GM18499 (cell line): Measurements from ENCODE around the gene SPATA9.

Source experiments
- ATAC-seq: cut with Tn5 transposase; IDR thresholded peaks from one replicate; pipeline ENCODE4 v1.9.1; 2021; ENCODE audit warnings: moderate number of reproducible peaks; ENCODE audit not compliant: insufficient read depth, unreplicated experiment

SPATA9 gene

GRCh38 chr5:95689680-95690079 lies 6.9 kb upstream of the SPATA9 start:
- ATAC-seq: no peak

- ATAC-seq: no peak
Observed at GRCh38 chr5:95686651-95687050, 3.9 kb upstream of the SPATA9 start.

- ATAC-seq: no peak
Observed at GRCh38 chr5:95684361-95684760, 1.6 kb upstream of the SPATA9 start.

GRCh38 chr5:95673081-95673480 lies 9.7 kb downstream of the SPATA9 start:
- no peak for ATAC-seq

- ATAC-seq: no peak
Observed at GRCh38 chr5:95672641-95673040, 10.2 kb downstream of the SPATA9 start.

GRCh38 chr5:95671826-95672225 lies 11.0 kb downstream of the SPATA9 start:
- ATAC-seq: no peak

- ATAC-seq: no peak
Observed at GRCh38 chr5:95670568-95670967, 12.2 kb downstream of the SPATA9 start.

- no peak for ATAC-seq
Observed at GRCh38 chr5:95669985-95670384, 12.8 kb downstream of the SPATA9 start.

- no peak for ATAC-seq
Observed at GRCh38 chr5:95669540-95669939, 13.3 kb downstream of the SPATA9 start.

GRCh38 chr5:95668728-95669127 lies 14.1 kb downstream of the SPATA9 start:
- ATAC-seq: no peak

GRCh38 chr5:95668216-95668615 lies 14.6 kb downstream of the SPATA9 start:
- no peak for ATAC-seq

- no peak for ATAC-seq
Observed at GRCh38 chr5:95667678-95668077, 15.1 kb downstream of the SPATA9 start.

- no peak for ATAC-seq
Observed at GRCh38 chr5:95667061-95667618, 15.7 kb downstream of the SPATA9 start.

GRCh38 chr5:95664204-95664786 lies 18.5 kb downstream of the SPATA9 start:
- no peak for ATAC-seq

- no peak for ATAC-seq
Observed at GRCh38 chr5:95662946-95663345, 19.8 kb downstream of the SPATA9 start.

GRCh38 chr5:95660060-95660459 lies 22.7 kb downstream of the SPATA9 start:
- ATAC-seq: no peak

- ATAC-seq: no peak
Observed at GRCh38 chr5:95655575-95655974, 27.2 kb downstream of the SPATA9 start.

- no peak for ATAC-seq
Observed at GRCh38 chr5:95654196-95654595, 28.6 kb downstream of the SPATA9 start.

GRCh38 chr5:95652849-95653248 lies 29.9 kb downstream of the SPATA9 start:
- no peak for ATAC-seq

GRCh38 chr5:95649842-95650620 lies 32.8 kb downstream of the SPATA9 start:
- ATAC-seq: no peak

GRCh38 chr5:95649274-95649673 lies 33.5 kb downstream of the SPATA9 start:
- no peak for ATAC-seq
